ELF-1 (cell line): ENCODE results near the gene MN1.
A peak's percentile ranks its signal among the peaks of the same experiment; 100 is the strongest.

Source experiments
- DNase-seq: peaks from one replicate; pipeline ENCODE4 v3.0.0-alpha.2; 2016; ENCODE audit warnings: low read depth, low spot score

Gene MN1

GRCh38 chr22:27800250-27801201 is 1.0 kb downstream of the MN1 start:
- peak; percentile 67 for DNase-seq

DNA sequence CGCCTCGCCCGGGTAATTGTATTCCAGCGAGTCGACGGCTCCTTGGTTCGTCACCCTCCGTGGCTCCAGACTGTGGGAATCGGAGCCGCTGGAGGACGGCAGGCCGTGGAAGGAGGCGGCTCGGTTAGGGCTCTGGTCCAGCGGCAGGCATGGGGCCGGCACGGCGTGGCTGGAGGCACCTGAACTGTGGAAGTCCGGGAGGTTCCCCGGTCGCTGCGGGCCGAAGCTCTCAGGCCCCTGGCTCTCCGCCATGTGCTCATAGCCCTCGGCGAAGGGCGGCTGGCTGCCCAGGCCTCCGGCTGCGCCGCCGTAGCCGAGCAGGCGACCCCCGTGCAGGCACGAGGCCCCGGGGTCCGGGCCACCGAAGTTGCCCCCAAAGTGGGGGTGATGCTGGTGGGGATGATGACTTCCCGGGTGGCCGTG is 1.7 kb downstream of the MN1 start:
- peak; percentile 64 for DNase-seq

- DNase-seq, result peak; percentile 71
These were observed 2.3 kb downstream of the MN1 start for GRCh38 chr22:27799015-27799826.

DNA sequence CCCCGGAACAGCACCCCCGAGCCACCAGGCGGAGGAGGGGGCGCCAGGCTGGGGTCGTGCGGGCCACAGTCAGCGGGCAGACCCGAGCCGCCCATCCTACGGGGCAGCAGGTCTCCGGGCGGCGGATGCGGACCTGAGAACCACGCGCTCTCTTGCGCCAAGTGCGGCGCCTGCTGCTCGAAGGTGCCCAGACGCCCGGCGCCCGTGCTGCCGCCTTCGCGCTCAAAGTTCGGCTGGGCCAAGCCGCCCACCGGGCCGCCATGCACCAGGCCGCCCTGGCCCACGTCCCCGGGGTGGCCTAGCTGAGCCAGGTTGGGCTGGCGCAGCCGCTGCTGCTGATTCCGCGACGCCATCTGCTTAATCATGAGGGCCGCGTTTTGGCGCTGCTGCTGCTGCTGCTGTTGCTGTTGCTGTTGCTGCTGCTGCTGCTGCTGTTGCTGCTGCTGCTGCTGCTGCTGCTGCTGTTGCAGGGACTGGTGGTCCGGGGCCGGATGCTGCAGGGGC is 3.0 kb downstream of the MN1 start:
- DNase-seq, result peak; percentile 70

- DNase-seq, result peak; percentile 72
These were observed 3.8 kb downstream of the MN1 start for GRCh38 chr22:27797520-27798391.

DNA sequence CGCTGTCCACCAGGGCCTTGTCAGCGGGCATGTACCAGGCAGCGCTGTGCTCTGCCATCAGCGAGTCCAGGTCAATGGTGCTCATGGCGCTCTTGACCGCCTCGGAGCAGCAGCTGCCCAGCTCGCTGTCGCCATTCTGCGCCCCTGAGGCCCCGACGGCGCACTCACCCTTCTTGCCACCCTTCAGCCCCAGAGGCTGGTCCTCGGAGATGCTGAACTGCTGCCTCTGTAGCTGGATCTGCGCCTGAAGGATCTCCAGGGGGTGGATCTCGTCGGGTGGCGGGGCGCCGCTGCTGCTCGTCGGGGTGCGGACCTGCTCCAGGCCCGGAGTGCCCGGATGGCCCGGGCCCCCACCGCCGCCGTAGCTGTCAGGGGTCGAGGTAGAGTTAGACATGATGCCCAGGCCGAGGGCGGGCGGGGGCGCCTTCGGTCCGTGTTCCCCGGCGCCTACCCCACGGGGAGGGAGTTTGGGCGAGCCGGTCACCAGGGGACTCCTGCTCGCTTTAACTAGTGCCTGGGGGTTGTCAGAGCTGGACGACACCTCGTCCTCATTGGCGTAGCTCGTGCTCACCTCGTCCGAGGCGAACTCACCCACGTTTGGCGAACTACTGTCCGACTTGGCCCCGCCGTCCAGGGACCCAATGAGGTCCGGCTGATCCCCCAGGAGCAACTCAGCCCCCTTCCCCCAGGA is 4.6 kb downstream of the MN1 start:
- DNase-seq, result peak; percentile 17

- DNase-seq, result no peak
These were observed 5.6 kb downstream of the MN1 start for GRCh38 chr22:27795696-27796517.

GRCh38 chr22:27795053-27795452 is 6.5 kb downstream of the MN1 start:
- DNase-seq, result peak; percentile 71

DNA sequence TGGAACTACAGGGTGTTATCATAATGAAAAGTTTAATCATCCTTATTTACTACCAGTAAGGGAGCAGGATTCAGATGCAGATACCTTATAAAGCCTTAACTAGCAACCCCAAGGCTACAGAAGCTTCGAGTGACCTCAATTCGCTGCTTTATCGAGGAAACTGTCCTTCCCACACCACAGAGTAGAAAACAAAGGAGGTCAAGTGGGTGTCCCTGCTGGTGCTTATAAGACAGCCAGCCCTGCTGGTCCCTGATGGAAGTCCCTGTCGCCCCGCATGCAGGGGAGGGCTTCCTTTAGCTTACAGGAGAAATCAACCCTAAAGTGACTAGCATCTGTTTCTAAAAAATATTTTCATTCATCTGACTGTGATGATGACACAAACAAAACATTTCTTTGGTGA is 7.3 kb downstream of the MN1 start:
- no peak for DNase-seq

GRCh38 chr22:27793576-27793975 is 8.0 kb downstream of the MN1 start:
- DNase-seq, result no peak

DNA sequence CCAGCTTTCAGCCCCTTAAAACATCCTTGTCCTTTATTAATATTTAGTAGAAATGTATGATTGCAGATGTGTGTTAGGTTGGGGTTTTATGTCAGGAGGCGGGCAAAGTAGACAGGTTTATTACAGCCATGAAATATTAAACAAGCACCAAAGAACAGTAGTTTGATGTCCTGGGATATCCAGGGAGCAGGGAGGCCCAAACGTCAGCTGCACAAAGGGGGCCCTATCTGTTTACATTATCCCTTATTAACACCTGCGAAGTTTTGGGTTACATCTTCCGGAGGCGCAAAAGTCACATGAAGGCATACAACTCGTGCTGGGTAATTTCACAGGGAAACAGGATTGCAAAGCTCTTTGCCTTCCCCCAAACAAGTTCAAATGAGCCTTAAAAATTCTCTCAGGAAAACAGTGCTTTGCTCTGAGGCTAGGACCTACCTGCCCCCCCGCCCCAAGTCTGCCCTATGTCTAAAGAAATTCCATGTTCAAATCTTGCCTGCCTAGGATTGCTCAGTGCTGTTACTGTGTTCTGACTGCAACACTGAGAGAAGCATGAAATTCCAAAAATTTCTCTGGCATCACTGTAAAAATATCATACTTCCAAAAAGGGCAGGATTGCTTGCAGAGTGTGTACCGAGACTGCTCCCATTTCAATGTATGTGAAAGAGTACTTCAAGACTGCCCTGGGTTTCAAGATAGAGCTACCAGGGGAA is 8.9 kb downstream of the MN1 start:
- DNase-seq, result no peak

DNA sequence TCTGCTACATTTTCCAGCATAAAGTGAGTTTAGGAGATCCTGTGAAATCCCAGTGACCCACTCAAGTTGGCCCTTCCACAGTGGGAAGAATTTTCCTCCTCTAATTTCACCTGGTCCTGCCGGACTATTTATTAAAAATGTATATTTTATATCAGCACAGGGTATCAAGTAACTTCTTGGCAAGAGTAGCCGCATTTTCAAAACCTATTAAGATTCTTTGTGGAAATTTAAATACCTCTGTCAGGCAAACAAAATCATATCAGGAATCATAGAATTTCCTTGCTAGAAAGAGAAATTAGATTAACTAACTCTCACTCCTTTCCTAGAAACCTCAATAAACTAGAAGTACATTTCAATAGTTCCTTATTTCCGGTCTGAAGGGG is 9.7 kb downstream of the MN1 start:
- no peak for DNase-seq

- DNase-seq, result no peak
These were observed 10.2 kb downstream of the MN1 start for GRCh38 chr22:27791159-27791858.

- peak; percentile 22 for DNase-seq
These were observed 11.0 kb downstream of the MN1 start for GRCh38 chr22:27790376-27791158.

DNA sequence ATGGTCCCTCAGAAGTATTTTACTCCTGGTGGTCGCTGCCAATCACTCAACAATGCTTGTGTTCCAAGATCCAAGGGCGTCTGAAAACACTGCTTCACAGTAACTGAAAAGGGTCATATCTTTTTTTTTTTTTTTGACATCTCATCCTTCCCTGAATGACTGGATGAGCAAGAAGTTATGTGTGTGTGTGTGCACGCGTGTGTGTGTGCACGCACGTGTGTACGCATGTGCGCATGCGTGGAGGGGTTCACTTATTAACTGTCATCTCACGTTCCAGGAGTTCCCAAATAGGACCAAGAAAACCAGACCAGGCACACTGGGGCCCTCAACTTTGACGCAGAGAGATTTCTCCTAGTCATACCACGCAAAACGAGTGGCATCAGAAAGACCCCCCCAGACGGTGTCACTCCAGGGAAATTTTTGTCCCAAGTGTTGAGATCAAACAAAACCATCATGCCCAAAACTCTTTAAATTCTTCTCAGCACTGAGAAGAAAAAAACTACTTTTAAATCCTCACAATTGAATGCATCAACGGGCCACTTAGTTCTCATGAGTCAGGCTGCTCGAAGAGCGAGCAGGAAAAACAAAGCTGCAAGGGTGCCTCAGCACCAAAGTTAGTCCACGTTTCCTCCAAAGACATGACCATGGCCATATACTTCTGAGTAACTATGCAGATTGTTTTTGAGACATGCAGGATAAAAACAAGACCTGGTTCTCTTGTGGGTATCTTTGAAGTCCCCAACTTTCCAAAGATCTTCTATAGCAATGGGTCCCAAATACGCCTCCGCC is 12.9 kb downstream of the MN1 start:
- no peak for DNase-seq

DNA sequence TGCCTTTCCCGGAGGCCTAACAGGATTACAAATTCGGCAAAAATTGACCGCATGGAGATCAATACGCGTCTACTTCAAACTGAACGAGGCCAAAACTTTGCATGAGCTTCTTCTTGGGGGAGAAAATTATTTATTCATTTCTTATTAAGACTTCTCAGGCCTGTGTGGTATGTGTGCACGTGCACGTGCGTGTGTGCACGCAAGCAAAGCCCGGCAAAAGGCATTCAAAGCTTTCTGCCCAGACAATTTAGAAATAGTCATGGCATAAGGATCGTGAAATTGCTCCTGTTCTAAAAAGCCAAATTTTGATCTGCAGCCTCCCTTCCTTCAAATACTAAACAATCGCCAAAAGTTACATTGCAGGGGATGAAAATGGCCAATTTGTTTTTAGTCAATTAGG is 14.6 kb downstream of the MN1 start:
- DNase-seq, result no peak

- no peak for DNase-seq
These were observed 15.1 kb downstream of the MN1 start for GRCh38 chr22:27786291-27786932.
